Activated B cell treated with CpG ODN at 0.5 μM for 24 hours (primary cell): ENCODE results near the gene CSGALNACT2. TPM values are rescaled to one million over a fixed set of nuclear protein-coding genes. Genes with fewer than 3 reads are reported as not detected.

ENCODE experiments used
- ATAC-seq: fragments of 200-7000 bp; cut with Tn5 transposase; one replicate; pipeline ENCODE4 v1.10.0; 2021; ENCODE audit warnings: low read depth, mild to moderate bottlenecking, moderate library complexity
- CTCF ChIA-PET: fragments of 350-600 bp; sonication (Branson Sonifier 250); formaldehyde crosslinking; loops from one replicate; lab custom pipeline; 2021; ENCODE audit warnings: antibody characterized with exemption; lab: Charles Lee
- POLR2A ChIA-PET: fragments of 350-600 bp; sonication (Branson Sonifier 250); formaldehyde crosslinking; loops from one replicate; lab custom pipeline; 2021; ENCODE audit warnings: antibody characterized with exemption; lab: Charles Lee
- DNase-seq: peaks from one replicate; pipeline ENCODE4 v3.0.0; 2022
- H3K27ac Mint-ChIP-seq: one replicate; pipeline ENCODE4 v1.8.0; 2020; ENCODE audit warnings: mixed read lengths
- H3K27me3 Mint-ChIP-seq: one replicate; pipeline ENCODE4 v1.8.0; 2021; ENCODE audit warnings: mixed read lengths
- H3K36me3 Mint-ChIP-seq: one replicate; pipeline ENCODE4 v1.8.0; 2021; ENCODE audit warnings: low read depth, mixed read lengths
- H3K4me1 Mint-ChIP-seq: one replicate; pipeline ENCODE4 v1.8.0; 2021; ENCODE audit warnings: mixed read lengths
- H3K4me3 Mint-ChIP-seq: one replicate; pipeline ENCODE4 v1.8.0; 2020; ENCODE audit warnings: mild to moderate bottlenecking, mixed read lengths
- H3K9me3 Mint-ChIP-seq: one replicate; pipeline ENCODE4 v1.8.0; 2020; ENCODE audit warnings: mixed read lengths
- intact Hi-C: fragments of 100-400 bp; cut with micrococcal nuclease; formaldehyde crosslinking; loops from one replicate; pipeline ENCODE4 v1.15.1; 2024
- total RNA-seq: library from RNA; stranded (reverse); gene quantifications from 2 replicates; pipeline ENCODE4 v1.2.3, GENCODE V29; 2022
- TF ChIP-seq, protein P1 (sequence below): fragments of 200-600 bp; IDR thresholded peaks from one replicate; pipeline ENCODE4 v1.8.0; 2022; ENCODE audit warnings: antibody characterized with exemption, mild to moderate bottlenecking

The CSGALNACT2 gene
- total RNA-seq, 1 donor from 2014 or later = 17.4 TPM

DNA sequence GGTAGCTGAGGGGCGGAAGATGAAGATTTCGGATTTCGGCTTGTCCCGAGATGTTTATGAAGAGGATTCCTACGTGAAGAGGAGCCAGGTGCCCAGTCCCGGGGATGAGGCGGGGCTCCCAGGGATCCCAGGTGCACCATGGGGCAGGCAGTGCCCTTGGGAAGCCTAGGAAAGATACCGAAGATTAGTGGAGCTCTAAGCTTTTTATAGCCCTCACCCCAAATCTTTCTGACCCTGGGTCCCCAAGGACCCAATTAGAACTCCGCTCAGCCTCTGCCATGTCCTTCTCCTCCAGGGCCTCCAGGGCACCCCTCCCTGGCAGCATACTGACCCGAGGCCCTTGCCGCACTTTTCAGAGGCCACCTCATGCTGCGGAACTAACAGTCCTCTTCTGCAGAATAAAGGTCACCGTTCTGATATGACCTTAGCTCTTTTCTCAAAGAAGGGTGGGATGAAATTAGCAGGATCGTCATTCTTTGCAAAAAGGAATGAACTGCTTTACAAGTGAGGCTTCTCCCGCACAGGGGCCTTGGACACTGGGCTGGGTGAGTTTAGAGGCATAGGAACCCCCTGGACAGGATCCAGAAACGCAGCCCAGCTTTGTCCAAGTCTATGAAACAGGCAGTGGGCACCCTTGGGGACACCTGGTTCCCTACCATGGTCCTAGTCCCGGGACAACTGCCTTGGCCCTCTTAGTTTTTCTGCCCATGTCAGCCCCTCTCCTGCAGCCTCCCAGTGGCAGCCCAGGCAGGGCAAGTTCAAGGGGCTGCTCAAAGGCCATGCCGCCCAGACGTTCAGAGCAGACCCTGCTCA lies 17.9 kb upstream of the CSGALNACT2 start:
- Mint-ChIP-seq H3K4me3 (peak overlapping the region; percentile 59), H3K27ac (peak overlapping the region; percentile 88), H3K4me1 (peaks cover 41% of the 10 kb centered on the region), H3K36me3 (no peaks in the 10 kb centered on the region), H3K9me3 (no peaks in the 10 kb centered on the region), H3K27me3 (no peaks in the 10 kb centered on the region)
- no peak for ATAC-seq
- ChIA-PET CTCF (interaction anchor here (0.9 to 1.2 kb wide), 2 partner anchors 18 to 82 kb away, joined by 3 to 6 read pairs; partner anchors contain the start of gene CSGALNACT2), POLR2A (interaction anchor here (0.6 to 6.1 kb wide), 8 partner anchors 9 to 1667 kb away, joined by 3 to 67 read pairs (median 5); partner anchors contain the start of gene CSGALNACT2)
- intact Hi-C loops = no loop called here
- TF ChIP-seq, protein P1, sequence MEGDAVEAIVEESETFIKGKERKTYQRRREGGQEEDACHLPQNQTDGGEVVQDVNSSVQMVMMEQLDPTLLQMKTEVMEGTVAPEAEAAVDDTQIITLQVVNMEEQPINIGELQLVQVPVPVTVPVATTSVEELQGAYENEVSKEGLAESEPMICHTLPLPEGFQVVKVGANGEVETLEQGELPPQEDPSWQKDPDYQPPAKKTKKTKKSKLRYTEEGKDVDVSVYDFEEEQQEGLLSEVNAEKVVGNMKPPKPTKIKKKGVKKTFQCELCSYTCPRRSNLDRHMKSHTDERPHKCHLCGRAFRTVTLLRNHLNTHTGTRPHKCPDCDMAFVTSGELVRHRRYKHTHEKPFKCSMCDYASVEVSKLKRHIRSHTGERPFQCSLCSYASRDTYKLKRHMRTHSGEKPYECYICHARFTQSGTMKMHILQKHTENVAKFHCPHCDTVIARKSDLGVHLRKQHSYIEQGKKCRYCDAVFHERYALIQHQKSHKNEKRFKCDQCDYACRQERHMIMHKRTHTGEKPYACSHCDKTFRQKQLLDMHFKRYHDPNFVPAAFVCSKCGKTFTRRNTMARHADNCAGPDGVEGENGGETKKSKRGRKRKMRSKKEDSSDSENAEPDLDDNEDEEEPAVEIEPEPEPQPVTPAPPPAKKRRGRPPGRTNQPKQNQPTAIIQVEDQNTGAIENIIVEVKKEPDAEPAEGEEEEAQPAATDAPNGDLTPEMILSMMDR = no peak
- no peak for DNase-seq

DNA sequence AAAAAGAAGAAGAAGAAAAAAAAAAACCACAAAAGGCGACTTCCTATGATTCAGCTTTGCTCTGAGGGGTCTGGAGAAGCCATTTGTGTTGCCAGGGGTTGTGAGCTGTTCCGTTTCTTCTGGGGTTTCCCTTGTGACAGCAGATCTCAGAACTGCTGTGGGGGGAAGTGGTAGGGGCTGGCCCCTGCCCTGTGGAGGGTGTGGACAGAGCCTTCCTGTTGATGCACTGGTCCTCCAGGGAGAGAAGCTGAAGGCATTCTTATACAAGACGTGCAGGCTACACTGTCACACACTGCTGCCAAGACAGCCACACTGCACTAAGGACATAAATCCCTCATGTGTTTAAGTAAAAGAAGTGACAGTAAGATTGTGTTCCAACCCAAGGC lies 17.3 kb upstream of the CSGALNACT2 start:
- Mint-ChIP-seq H3K27me3 (no peaks in the 10 kb centered on the region), H3K9me3 (no peaks in the 10 kb centered on the region), H3K36me3 (no peaks in the 10 kb centered on the region), H3K27ac (peak overlapping the region; percentile 88), H3K4me3 (peak overlapping the region; percentile 59), H3K4me1 (peaks cover 46% of the 10 kb centered on the region)
- CTCF ChIA-PET = interaction anchor here (1.2 kb wide), 1 partner anchor 17 kb away, joined by 6 read pairs; the partner anchor contains the start of gene CSGALNACT2
- ATAC-seq (peak; percentile 98), DNase-seq (no peak)
- POLR2A ChIA-PET = interaction anchor here (0.6 to 6.1 kb wide), 8 partner anchors 8 to 1667 kb away, joined by 3 to 67 read pairs (median 5); partner anchors contain the start of gene CSGALNACT2
- intact Hi-C loops = loop anchor here (1.0 kb wide), 2 partner anchors 16 to 17 kb away; partner anchors contain the start of gene CSGALNACT2
- TF ChIP-seq, protein P1 = no peak

DNA sequence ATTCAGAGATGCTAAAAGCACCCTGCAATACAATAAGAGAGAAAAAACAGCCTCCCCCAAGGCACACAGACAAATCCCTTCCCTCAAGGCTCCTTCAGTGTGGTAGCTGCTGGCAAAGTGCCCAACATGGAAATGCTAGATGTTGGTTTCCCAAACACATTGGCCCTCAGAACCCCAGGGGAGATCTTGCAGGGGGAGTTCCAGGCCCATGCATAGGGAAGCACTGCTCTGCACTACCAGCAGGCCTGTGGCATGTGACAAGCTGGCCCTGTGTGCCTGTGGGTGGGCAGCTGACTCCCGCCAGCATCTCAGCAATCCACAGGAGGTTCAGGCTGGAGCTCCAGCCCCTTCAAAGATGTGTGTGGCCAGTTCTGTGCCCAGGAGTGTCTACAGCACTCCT lies 16.8 kb upstream of the CSGALNACT2 start:
- Mint-ChIP-seq H3K27ac (peak overlapping the region; percentile 88), H3K4me1 (peaks cover 51% of the 10 kb centered on the region), H3K4me3 (peak overlapping the region; percentile 59), H3K36me3 (no peaks in the 10 kb centered on the region), H3K27me3 (no peaks in the 10 kb centered on the region), H3K9me3 (no peaks in the 10 kb centered on the region)
- POLR2A ChIA-PET = interaction anchor here (0.6 to 6.1 kb wide), 9 partner anchors 8 to 1666 kb away, joined by 3 to 67 read pairs (median 5); partner anchors contain the start of gene CSGALNACT2
- ATAC-seq (no peak), DNase-seq (no peak)
- CTCF ChIA-PET = interaction anchor here (1.0 to 1.2 kb wide), 2 partner anchors 17 kb away, joined by 3 to 6 read pairs; partner anchors contain the start of gene CSGALNACT2
- intact Hi-C loops = loop anchor here (1.0 kb wide), 2 partner anchors 16 to 17 kb away; partner anchors contain the start of gene CSGALNACT2
- TF ChIP-seq, protein P1 = no peak

DNA sequence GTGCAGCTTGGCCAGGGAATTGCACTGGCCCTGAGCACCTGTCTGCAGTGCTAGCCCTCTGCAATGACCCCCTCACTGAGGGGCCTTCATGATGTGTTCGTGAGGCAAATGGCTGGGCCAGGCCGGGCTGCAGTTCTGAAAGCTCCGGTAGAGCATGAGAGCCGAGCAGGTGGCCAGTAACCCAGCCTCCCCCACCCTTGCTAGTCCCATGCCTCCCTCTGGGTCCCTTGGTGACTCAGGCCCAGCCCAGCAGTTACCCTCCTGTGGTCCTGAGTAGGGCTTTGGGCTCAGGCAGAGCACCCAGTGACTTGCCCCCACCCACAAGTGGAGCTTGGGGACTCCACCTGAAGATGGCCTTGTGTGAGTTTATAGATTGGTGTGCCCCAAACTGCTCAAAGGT lies 16.1 kb upstream of the CSGALNACT2 start:
- no peak overlapping the region for H3K4me3 Mint-ChIP-seq
- POLR2A ChIA-PET = interaction anchor here (1.5 to 6.1 kb wide), 3 partner anchors 17 to 330 kb away, joined by 5 to 67 read pairs (median 6); partner anchors contain the start of gene CSGALNACT2
- intact Hi-C loops = no loop called here

More for the DNA sequence above, 16.1 kb upstream of the CSGALNACT2 start:
- no peaks in the 10 kb centered on the region for H3K9me3 Mint-ChIP-seq
- peaks cover 57% of the 10 kb centered on the region for H3K4me1 Mint-ChIP-seq
- CTCF ChIA-PET = interaction anchor here (0.8 to 1.0 kb wide), 2 partner anchors 12 to 17 kb away, joined by 3 read pairs; partner anchors contain the start of gene CSGALNACT2
- H3K27me3 Mint-ChIP-seq = no peaks in the 10 kb centered on the region
- no peaks in the 10 kb centered on the region for H3K36me3 Mint-ChIP-seq
- TF ChIP-seq, protein P1 = no peak
- peak overlapping the region; percentile 50 for H3K27ac Mint-ChIP-seq
- ATAC-seq = no peak
- DNase-seq = no peak
